ENCODE measurements around the gene TCAP. TPM values are rescaled to one million over a fixed set of nuclear protein-coding genes. Genes with fewer than 3 reads are reported as not detected.

TCAP gene
- total and polyA plus RNA-seq, 9 donors = 212 to 460 (median 328) TPM

DNA sequence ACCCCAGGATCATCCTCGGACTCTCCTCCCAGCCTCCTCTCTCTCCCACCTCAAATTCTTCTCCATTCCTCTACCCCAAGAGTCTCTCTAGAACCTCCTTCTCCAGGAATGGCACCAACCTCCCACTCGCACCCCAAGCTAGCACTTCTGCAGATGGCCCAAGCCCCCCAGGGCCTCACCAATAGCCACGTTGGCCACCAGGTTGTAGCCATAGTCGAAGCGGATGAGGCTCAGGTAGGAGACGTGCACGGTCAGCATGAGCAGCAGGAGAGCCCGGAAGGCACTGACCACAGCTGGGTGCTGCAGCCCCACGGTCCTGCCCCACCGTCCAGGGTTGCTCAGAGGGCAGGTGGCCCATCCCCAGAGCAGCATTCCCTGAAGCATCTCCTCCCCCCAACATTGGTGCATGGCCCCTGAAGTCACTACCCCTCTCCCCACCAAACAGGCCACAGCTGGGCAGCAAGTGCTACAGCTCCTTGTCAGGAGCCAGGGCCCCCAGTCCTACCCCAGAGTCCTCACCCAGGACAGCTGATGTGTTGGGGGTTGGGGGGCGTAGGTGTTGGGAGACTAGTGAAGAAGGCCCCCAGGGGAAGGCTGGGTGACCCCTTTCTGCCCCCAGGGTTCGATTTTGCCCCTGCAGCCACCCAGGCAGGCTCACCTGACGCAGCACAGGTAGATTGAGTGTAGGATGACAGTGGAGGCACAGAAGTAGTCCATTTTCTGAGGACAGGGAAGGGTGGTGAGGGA, 8.4 kb downstream of the TCAP start:
- no peak for DNase-seq
- Histone ChIP-seq H3K36me3 (ENCODE audit: control insufficient read depth, insufficient read depth, low read length) (peaks cover 12% of the 10 kb centered on the region), H3K4me3 (ENCODE audit: low read length) (no peak overlapping the region), H3K9me3 (replicated peaks; ENCODE audit: control insufficient read depth, low read depth, low read length) (no peaks in the 10 kb centered on the region), H3K4me1 (ENCODE audit: control insufficient read depth, insufficient read depth, low read length) (peaks cover 59% of the 10 kb centered on the region), H3K27ac (ENCODE audit: low read length) (no peak overlapping the region), H3K27me3 (ENCODE audit: control insufficient read depth, insufficient read depth, low read length) (peaks cover 32% of the 10 kb centered on the region)
- WGBS (ENCODE audit: insufficient coverage) = 68% methylated on average over 12 of the region's 13 CpGs

DNA sequence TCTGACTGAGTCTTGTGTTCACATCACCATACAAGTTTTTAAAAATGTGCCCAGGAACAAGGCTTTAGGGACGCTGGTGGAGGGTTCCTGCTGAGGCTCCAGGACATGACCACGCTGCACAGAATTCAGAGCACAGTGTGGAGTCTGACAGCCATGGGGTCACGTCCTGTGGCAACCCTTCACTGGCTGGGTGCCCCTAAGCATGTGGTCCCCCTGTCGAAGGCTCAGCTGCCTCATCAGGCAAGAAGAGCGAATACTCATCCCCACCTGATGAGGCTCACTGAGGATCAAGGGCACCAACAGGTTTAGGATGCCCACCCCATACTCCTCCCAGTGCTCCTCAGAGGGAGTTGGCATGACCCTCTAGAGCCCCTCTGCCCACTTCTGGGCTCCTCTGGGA, 9.0 kb downstream of the TCAP start:
- WGBS (ENCODE audit: insufficient coverage) = 83% methylated on average over 3 of the region's 5 CpGs
- Histone ChIP-seq H3K9me3 (replicated peaks; ENCODE audit: control insufficient read depth, low read depth, low read length) (no peaks in the 10 kb centered on the region), H3K27me3 (ENCODE audit: control insufficient read depth, insufficient read depth, low read length) (peaks cover 25% of the 10 kb centered on the region), H3K27ac (ENCODE audit: low read length) (no peak overlapping the region), H3K4me3 (ENCODE audit: low read length) (no peak overlapping the region), H3K4me1 (ENCODE audit: control insufficient read depth, insufficient read depth, low read length) (peaks cover 62% of the 10 kb centered on the region), H3K36me3 (ENCODE audit: control insufficient read depth, insufficient read depth, low read length) (peaks cover 12% of the 10 kb centered on the region)
- no peak for DNase-seq

- Histone ChIP-seq H3K9me3 (replicated peaks; ENCODE audit: control insufficient read depth, low read depth, low read length) (no peaks in the 10 kb centered on the region), H3K27ac (ENCODE audit: low read length) (peak overlapping the region; percentile 67), H3K4me3 (ENCODE audit: low read length) (no peak overlapping the region), H3K27me3 (ENCODE audit: control insufficient read depth, insufficient read depth, low read length) (peaks cover 19% of the 10 kb centered on the region), H3K36me3 (ENCODE audit: control insufficient read depth, insufficient read depth, low read length) (peaks cover 12% of the 10 kb centered on the region), H3K4me1 (ENCODE audit: control insufficient read depth, insufficient read depth, low read length) (peaks cover 69% of the 10 kb centered on the region)
- no peak for DNase-seq
- 32% methylated on average over 8 of the region's 11 CpGs for WGBS (ENCODE audit: insufficient coverage)
Observed at GRCh38 chr17:39674702-39675389, 9.7 kb downstream of the TCAP start.

DNA sequence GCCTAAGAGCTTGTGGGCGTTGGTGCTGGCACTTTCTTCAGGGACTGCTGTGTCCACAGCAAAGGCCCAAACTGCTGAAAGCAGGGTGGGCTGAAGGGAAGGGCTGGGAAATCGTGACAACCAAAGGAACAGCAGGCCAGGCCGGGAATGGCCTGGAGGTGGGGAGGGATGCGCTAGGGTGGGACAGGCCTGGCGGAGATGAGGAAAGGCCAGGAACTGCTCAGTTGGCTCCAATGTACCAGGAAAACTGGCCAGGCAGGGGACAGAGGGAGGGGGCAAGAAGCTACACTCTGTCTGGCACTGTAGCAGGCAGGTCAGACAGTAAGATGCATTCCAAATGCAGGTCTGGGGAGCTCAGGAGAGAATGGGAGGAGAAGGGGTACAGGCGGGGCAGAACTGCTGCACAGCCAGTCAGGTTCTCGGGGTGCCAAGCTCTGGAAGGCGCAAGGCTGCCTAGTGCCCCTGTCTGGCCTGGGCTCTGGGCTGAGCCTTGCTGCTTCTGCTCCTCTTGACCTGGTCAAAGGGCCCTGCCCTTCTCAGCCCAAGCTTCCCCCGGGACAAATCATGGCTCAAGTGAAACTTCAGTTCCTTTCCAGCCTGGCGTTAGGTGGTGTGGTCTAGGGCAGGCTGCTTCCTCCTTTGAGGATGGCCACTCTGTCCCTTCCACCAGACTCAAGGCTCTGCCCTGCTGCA, 10.4 kb downstream of the TCAP start:
- 79% methylated on average over 8 of the region's 10 CpGs for WGBS (ENCODE audit: insufficient coverage)
- no peak for DNase-seq

DNA sequence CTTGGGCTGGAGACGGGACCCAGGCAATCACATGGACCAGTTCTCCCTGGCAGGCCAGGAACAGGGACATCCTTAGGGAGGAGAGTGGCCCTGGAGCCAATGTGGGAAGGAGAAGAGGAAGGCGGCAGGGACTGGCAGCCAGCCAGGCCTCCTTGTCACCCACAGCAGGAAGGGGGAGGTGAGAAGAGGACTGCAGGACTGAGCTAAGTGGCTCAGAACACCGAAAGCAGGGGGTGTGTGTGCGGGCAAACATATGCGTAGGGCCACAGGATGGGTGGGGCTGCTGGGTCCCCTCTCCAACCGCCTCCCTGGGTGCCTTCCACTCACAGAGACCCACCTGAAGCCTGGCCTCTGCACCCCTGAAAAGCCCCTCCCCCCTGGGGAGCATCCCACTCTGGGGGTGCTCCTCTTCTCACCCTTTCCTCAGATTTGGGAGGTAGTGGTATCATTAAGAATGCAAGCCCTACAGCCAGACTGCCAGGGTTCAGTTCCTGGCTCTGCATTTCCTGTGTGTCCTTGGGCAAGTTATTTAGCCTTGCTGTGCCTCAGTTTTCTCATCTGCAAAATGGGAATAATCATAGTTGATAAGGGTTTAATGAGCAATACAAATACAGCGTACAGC, 11.2 kb downstream of the TCAP start:
- DNase-seq = no peak
- Histone ChIP-seq H3K9me3 (replicated peaks; ENCODE audit: control insufficient read depth, low read depth, low read length) (no peaks in the 10 kb centered on the region), H3K36me3 (ENCODE audit: control insufficient read depth, insufficient read depth, low read length) (peaks cover 12% of the 10 kb centered on the region), H3K4me3 (ENCODE audit: low read length) (no peak overlapping the region), H3K27ac (ENCODE audit: low read length) (peak overlapping the region; percentile 90), H3K4me1 (ENCODE audit: control insufficient read depth, insufficient read depth, low read length) (peaks cover 73% of the 10 kb centered on the region), H3K27me3 (ENCODE audit: control insufficient read depth, insufficient read depth, low read length) (peaks cover 4% of the 10 kb centered on the region)
- WGBS (ENCODE audit: insufficient coverage) = 66% methylated on average over 3 of the region's 7 CpGs

More for the DNA sequence above, 10.4 kb downstream of the TCAP start:
- Histone ChIP-seq H3K4me3 (ENCODE audit: low read length) (no peak overlapping the region), H3K36me3 (ENCODE audit: control insufficient read depth, insufficient read depth, low read length) (peaks cover 12% of the 10 kb centered on the region), H3K4me1 (ENCODE audit: control insufficient read depth, insufficient read depth, low read length) (peaks cover 76% of the 10 kb centered on the region), H3K27ac (ENCODE audit: low read length) (peak overlapping the region; percentile 67), H3K9me3 (replicated peaks; ENCODE audit: control insufficient read depth, low read depth, low read length) (no peaks in the 10 kb centered on the region), H3K27me3 (ENCODE audit: control insufficient read depth, insufficient read depth, low read length) (peaks cover 12% of the 10 kb centered on the region)

DNA sequence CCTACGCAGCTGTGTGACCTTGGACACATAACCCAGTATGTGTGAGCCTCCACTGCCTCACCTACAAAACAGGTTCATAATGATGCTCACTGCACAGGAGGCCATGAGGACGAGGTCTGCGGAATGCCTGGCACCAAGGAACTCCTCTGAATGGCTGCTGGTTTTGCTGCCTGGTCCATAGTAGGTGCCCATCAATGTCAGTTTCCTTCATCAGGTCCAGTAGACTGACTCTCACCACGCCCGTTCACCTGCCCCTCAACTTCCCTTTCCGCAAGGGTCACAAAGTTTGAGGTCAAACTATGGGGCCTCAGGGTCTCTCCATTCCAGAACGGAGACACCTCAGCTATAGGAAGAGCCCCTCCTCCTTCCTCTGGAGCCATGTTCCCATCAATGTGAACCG, 11.9 kb downstream of the TCAP start:
- Histone ChIP-seq H3K36me3 (ENCODE audit: control insufficient read depth, insufficient read depth, low read length) (peaks cover 12% of the 10 kb centered on the region), H3K4me1 (ENCODE audit: control insufficient read depth, insufficient read depth, low read length) (peaks cover 65% of the 10 kb centered on the region), H3K27ac (ENCODE audit: low read length) (peak overlapping the region; percentile 90), H3K9me3 (replicated peaks; ENCODE audit: control insufficient read depth, low read depth, low read length) (no peaks in the 10 kb centered on the region), H3K4me3 (ENCODE audit: low read length) (no peak overlapping the region), H3K27me3 (ENCODE audit: control insufficient read depth, insufficient read depth, low read length) (no peaks in the 10 kb centered on the region)
- WGBS (ENCODE audit: insufficient coverage) = 75% methylated on average over 6 of the region's 8 CpGs
- no peak for DNase-seq

DNA sequence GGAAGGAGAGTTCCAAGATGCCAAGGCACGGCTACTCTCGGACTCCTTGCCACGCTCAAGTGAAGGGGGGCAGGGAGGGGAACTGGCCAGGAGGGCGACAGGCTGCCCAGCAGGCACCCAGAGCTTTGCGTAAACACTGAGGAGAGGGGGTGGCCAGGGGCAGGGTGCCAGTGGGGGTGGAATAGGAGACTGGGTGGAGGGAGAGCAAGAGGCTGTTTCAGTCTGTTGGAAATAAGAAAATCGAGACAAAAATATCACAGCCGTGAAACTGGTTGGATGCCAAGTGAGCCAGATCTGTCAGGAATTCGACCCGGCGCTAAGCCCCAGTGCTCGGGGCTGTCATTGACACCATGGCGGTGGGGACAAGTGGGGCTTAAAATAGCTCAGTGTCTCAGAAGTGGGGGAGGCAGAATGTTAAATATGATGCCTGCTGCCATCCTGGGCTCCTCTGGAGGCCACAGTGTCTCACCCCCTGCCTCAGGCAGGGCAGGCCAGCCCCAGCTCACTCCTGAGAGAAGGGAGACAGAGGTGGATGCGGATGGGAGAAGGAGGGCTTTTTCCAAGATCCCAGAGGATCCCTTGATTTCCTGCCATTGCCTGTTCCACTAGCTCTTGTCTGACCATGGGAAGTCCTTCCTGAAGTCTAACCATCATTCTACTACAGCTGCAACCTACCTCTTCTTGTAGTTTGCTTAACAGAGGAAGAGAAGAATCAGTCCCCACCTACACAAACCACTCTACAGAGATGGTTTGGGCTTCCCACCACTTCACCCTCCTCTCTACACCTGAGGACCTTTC, 12.6 kb downstream of the TCAP start:
- no peak overlapping the region for H3K4me3 ChIP-seq (ENCODE audit: low read length)
- no peaks in the 10 kb centered on the region for H3K27me3 ChIP-seq (ENCODE audit: control insufficient read depth, insufficient read depth, low read length)
- H3K4me1 ChIP-seq (ENCODE audit: control insufficient read depth, insufficient read depth, low read length) = peaks cover 63% of the 10 kb centered on the region
- peaks cover 15% of the 10 kb centered on the region for H3K36me3 ChIP-seq (ENCODE audit: control insufficient read depth, insufficient read depth, low read length)
- DNase-seq = peak; percentile 79
- WGBS (ENCODE audit: insufficient coverage) = 46% methylated on average over 11 of the region's 13 CpGs
- H3K27ac ChIP-seq (ENCODE audit: low read length) = peak overlapping the region; percentile 90
- H3K9me3 ChIP-seq (replicated peaks; ENCODE audit: control insufficient read depth, low read depth, low read length) = no peaks in the 10 kb centered on the region

GRCh38 chr17:39678340-39679116, 13.4 kb downstream of the TCAP start:
- H3K27ac ChIP-seq (ENCODE audit: low read length) = peak overlapping the region; percentile 90
- WGBS (ENCODE audit: insufficient coverage) = 72% methylated on average over 6 of the region's 13 CpGs
- peaks cover 63% of the 10 kb centered on the region for H3K4me1 ChIP-seq (ENCODE audit: control insufficient read depth, insufficient read depth, low read length)
- no peaks in the 10 kb centered on the region for H3K27me3 ChIP-seq (ENCODE audit: control insufficient read depth, insufficient read depth, low read length)
- H3K9me3 ChIP-seq (replicated peaks; ENCODE audit: control insufficient read depth, low read depth, low read length) = no peaks in the 10 kb centered on the region
- no peak overlapping the region for H3K4me3 ChIP-seq (ENCODE audit: low read length)
- H3K36me3 ChIP-seq (ENCODE audit: control insufficient read depth, insufficient read depth, low read length) = peaks cover 20% of the 10 kb centered on the region
- DNase-seq = no peak

Measured in muscle of leg (tissue), 11 donors.